HepG2 (cell line): ENCODE data around the gene ANKRD13D. TPM values are rescaled to one million over a fixed set of nuclear protein-coding genes. Genes with fewer than 3 reads are reported as not detected.

Experiments used
- ATM ChIP-seq: fragments of 450-650 bp; IDR thresholded peaks from 2 replicates; pipeline ENCODE4 v1.7.1; 2017; ENCODE audit warnings: mild to moderate bottlenecking, borderline replicate concordance
- CEBPG ChIP-seq: IDR thresholded peaks from 2 replicates; pipeline ENCODE4 v1.6.1; 2016
- CREB1 ChIP-seq, 2 experiments: fragments of 450-650 bp in 1 of 2; IDR thresholded peaks; 2 replicates each; pipeline ENCODE4 v1.6.1; 2016 to 2017; ENCODE audit warnings: control low read depth in 1 of 2, mild to moderate bottlenecking in 1 of 2, missing compliant biosample characterization in 1 of 2, missing genetic modification characterization in 1 of 2
- DMTF1 ChIP-seq: sonication (generic); formaldehyde crosslinking; IDR thresholded peaks from 2 replicates; pipeline ENCODE4 v1.4.0; 2020; ENCODE audit warnings: mild to moderate bottlenecking, missing genetic modification reagents
- KLF15 ChIP-seq: sonication (generic); formaldehyde crosslinking; IDR thresholded peaks from 2 replicates; pipeline ENCODE4 v1.8.1; 2023; ENCODE audit warnings: borderline replicate concordance, mild to moderate bottlenecking, inconsistent platforms, missing genetic modification reagents, mixed read lengths
- NR1H2 ChIP-seq: sonication (generic); formaldehyde crosslinking; IDR thresholded peaks from 2 replicates; pipeline ENCODE4 v1.8.1; 2022; ENCODE audit warnings: low read depth, missing genetic modification reagents, borderline replicate concordance
- REXO4 ChIP-seq: sonication (generic); formaldehyde crosslinking; IDR thresholded peaks from 2 replicates; pipeline ENCODE4 v1.8.0; 2022; ENCODE audit warnings: missing genetic modification reagents, mild to moderate bottlenecking, borderline replicate concordance
- SATB2 ChIP-seq: sonication (generic); formaldehyde crosslinking; IDR thresholded peaks from 2 replicates; pipeline ENCODE4 v1.5.0; 2020; ENCODE audit warnings: missing genetic modification reagents
- SMARCE1 ChIP-seq: fragments of 450-650 bp; IDR thresholded peaks from 2 replicates; pipeline ENCODE4 v1.6.1; 2017; ENCODE audit warnings: borderline replicate concordance
- SMC3 ChIP-seq: IDR thresholded peaks from 2 replicates; pipeline ENCODE4 v1.6.1; 2011; ENCODE audit warnings: low read length, improper control_type of control experiment
- TMF1 ChIP-seq: sonication (generic); formaldehyde crosslinking; IDR thresholded peaks from 2 replicates; pipeline ENCODE4 v1.8.1; 2022; ENCODE audit warnings: low read depth, missing genetic modification reagents
- TOPORS ChIP-seq: sonication (generic); formaldehyde crosslinking; IDR thresholded peaks from 2 replicates; pipeline ENCODE4 v1.8.0; 2023; ENCODE audit warnings: mild to moderate bottlenecking, missing genetic modification reagents
- TRIM24 ChIP-seq: sonication (generic); formaldehyde crosslinking; IDR thresholded peaks from 2 replicates; pipeline ENCODE4 v1.8.0; 2022; ENCODE audit warnings: mild to moderate bottlenecking, missing genetic modification reagents
- XBP1 ChIP-seq: sonication (generic); formaldehyde crosslinking; IDR thresholded peaks from 2 replicates; pipeline ENCODE4 v1.5.0; 2020; ENCODE audit warnings: missing genetic modification reagents
- ZBTB33 ChIP-seq: sonication (generic); formaldehyde crosslinking; IDR thresholded peaks from 2 replicates; pipeline ENCODE4 v1.4.0; 2020; ENCODE audit warnings: missing genetic modification reagents
- ZFY ChIP-seq: sonication (generic); formaldehyde crosslinking; IDR thresholded peaks from 2 replicates; pipeline ENCODE4 v1.4.0; 2020; ENCODE audit warnings: missing genetic modification reagents
- ZNF20 ChIP-seq: sonication (generic); formaldehyde crosslinking; IDR thresholded peaks from 2 replicates; pipeline ENCODE4 v1.4.0; 2020; ENCODE audit warnings: mild to moderate bottlenecking, moderate library complexity, missing genetic modification reagents
- ZNF30 ChIP-seq: sonication (generic); formaldehyde crosslinking; IDR thresholded peaks from 2 replicates; pipeline ENCODE4 v1.5.0; 2020; ENCODE audit warnings: mild to moderate bottlenecking, missing genetic modification reagents
- ZNF510 ChIP-seq: sonication (generic); formaldehyde crosslinking; IDR thresholded peaks from 2 replicates; pipeline ENCODE4 v1.4.0; 2020; ENCODE audit warnings: low read depth, mild to moderate bottlenecking, missing genetic modification reagents
- ZNF768 ChIP-seq: sonication (generic); formaldehyde crosslinking; IDR thresholded peaks from 2 replicates; pipeline ENCODE4 v1.4.0; 2020; ENCODE audit warnings: missing genetic modification reagents
- ZNF780A ChIP-seq: sonication (generic); formaldehyde crosslinking; IDR thresholded peaks from 2 replicates; pipeline ENCODE4 v1.8.0; 2022; ENCODE audit warnings: mild to moderate bottlenecking, missing genetic modification reagents, moderate library complexity
- polyA plus RNA-seq, 8 experiments: library from polyadenylated mRNA; depleted of rRNA in 3 of 8; stranded (reverse) in 7 of 8; unstranded in 1 of 8; fragments of >200 nt; fragmentation: Illumina TruSeq in 4 of 8; extraction: Trizol in 4 of 8; gene quantifications; 2 replicates each; pipeline versions ENCODE4 v1.2.1 to v1.2.3, GENCODE V29; 2011 to 2016; ENCODE audit warnings: low read depth in 4 of 8, missing spikeins in 1 of 8, mixed read lengths in 1 of 8; ENCODE audit not compliant: insufficient read depth in 1 of 8
- total RNA-seq, 5 experiments: library from RNA; depleted of rRNA; stranded (reverse); fragments of >200 nt; fragmentation: Illumina TruSeq; extraction: Trizol; gene quantifications; 2 replicates each; pipeline ENCODE4 v1.2.3, GENCODE V29; 2016; ENCODE audit warnings: low read depth in 1 of 5
- TF ChIP-seq, protein P1 (sequence below): sonication (generic); formaldehyde crosslinking; IDR thresholded peaks from 2 replicates; pipeline ENCODE4 v1.5.0; 2020; ENCODE audit warnings: mild to moderate bottlenecking, missing genetic modification reagents, moderate library complexity
- TF ChIP-seq, protein P2 (sequence below): sonication (generic); formaldehyde crosslinking; IDR thresholded peaks from 2 replicates; pipeline ENCODE4 v1.5.0; 2020; ENCODE audit warnings: mild to moderate bottlenecking, missing genetic modification reagents, borderline replicate concordance

ANKRD13D gene
- total and polyA plus RNA-seq, 2 of the 13 experiments (the other 11 are each of a cell fraction or from before 2014, with no cell fraction given), result 18.6 to 27.3 TPM

DNA sequence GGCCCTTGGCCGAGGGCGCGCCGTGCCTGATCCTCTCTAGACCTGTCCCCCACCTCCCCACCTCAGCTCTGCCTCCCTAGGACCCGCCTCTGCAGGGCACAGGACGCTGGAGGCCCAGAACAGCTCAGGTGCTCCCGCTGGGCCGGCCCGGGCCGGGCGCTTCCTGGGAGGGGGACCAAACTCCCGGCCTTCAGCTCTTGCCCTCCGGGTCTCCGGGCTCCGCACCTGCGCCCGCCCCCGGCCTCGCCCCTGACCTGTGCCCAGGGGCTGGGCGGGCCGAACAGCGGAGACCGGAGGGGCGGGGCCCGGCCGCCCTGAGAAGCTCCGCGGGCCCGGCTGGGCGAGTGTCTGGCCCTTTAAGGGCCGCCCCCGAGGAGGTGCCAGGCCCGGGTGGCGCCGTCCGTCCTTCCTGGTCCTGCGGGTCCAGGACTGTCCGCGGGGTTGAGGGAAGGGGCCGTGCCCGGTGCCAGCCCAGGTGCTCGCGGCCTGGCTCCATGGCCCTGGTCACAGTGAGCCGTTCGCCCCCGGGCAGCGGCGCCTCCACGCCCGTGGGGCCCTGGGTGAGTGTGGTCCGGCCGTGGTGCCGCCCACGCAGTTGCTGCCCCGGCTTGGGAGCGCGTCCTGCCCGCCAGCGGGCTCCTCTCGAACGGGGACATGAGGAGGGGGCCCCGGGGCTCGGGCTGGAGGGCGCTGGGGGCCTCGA, 14.2 kb downstream of the ANKRD13D start, which contains the start of gene SSH3 (continued):
- TF ChIP-seq ZNF20, result 0 out of 2 replicates have a peak, but pooled peaks have one; percentile 82
- 0 out of 2 replicates have a peak, but pooled peaks have one; percentile 4 for TF ChIP-seq TOPORS
- TF ChIP-seq, protein P1, sequence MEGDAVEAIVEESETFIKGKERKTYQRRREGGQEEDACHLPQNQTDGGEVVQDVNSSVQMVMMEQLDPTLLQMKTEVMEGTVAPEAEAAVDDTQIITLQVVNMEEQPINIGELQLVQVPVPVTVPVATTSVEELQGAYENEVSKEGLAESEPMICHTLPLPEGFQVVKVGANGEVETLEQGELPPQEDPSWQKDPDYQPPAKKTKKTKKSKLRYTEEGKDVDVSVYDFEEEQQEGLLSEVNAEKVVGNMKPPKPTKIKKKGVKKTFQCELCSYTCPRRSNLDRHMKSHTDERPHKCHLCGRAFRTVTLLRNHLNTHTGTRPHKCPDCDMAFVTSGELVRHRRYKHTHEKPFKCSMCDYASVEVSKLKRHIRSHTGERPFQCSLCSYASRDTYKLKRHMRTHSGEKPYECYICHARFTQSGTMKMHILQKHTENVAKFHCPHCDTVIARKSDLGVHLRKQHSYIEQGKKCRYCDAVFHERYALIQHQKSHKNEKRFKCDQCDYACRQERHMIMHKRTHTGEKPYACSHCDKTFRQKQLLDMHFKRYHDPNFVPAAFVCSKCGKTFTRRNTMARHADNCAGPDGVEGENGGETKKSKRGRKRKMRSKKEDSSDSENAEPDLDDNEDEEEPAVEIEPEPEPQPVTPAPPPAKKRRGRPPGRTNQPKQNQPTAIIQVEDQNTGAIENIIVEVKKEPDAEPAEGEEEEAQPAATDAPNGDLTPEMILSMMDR (CRISPR knock-in tag), result 0 out of 2 replicates have a peak, but pooled peaks have one; percentile 5
- TF ChIP-seq ZNF510 (CRISPR knock-in tag), result no peak
- TF ChIP-seq SATB2 (CRISPR knock-in tag), result 0 out of 2 replicates have a peak, but pooled peaks have one; percentile 37
- TF ChIP-seq ZNF780A, result no peak
- TF ChIP-seq ZBTB33 (CRISPR knock-in tag), result no peak
- no peak for TF ChIP-seq ATM
- peak; percentile 5 for TF ChIP-seq ZNF768 (CRISPR knock-in tag)
- TF ChIP-seq, protein P2, sequence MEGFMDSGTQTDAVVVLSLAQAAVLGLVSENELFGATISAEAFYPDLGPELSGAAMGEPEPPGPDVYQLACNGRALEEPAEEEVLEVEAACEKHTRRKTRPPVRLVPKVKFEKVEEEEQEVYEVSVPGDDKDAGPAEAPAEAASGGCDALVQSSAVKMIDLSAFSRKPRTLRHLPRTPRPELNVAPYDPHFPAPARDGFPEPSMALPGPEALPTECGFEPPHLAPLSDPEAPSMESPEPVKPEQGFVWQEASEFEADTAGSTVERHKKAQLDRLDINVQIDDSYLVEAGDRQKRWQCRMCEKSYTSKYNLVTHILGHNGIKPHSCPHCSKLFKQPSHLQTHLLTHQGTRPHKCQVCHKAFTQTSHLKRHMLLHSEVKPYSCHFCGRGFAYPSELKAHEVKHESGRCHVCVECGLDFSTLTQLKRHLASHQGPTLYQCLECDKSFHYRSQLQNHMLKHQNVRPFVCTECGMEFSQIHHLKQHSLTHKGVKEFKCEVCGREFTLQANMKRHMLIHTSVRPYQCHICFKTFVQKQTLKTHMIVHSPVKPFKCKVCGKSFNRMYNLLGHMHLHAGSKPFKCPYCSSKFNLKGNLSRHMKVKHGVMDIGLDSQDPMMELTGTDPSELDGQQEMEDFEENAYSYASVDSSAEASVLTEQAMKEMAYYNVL (CRISPR knock-in tag), result peak; percentile 15; the same call in 1 of the 2 replicates
- TF ChIP-seq CEBPG (CRISPR knock-in tag), result no peak
- no peak for TF ChIP-seq DMTF1 (CRISPR knock-in tag)
- TF ChIP-seq SMC3, result no peak
- no peak for TF ChIP-seq TMF1 (CRISPR knock-in tag)
- no peak for TF ChIP-seq REXO4 (CRISPR knock-in tag)
- TF ChIP-seq TRIM24, result no peak
- TF ChIP-seq ZFY (CRISPR knock-in tag), result peak; percentile 83
- TF ChIP-seq SMARCE1, result no peak
- TF ChIP-seq ZNF30, result no peak
- no peak for TF ChIP-seq CREB1 (IDR thresholded peaks at IDR 0.05)
- TF ChIP-seq CREB1 (CRISPR knock-in tag; IDR thresholded peaks at IDR 0.05), result no peak
- no peak for TF ChIP-seq KLF15
- no peak for TF ChIP-seq XBP1 (CRISPR knock-in tag)
- no peak for TF ChIP-seq NR1H2 (CRISPR knock-in tag)
